Naive B cell (primary cell): Measurements from ENCODE around the gene ILF3. TPM values are rescaled to one million over a fixed set of nuclear protein-coding genes. Genes with fewer than 3 reads are reported as not detected.

Source experiments
- ATAC-seq, 2 donors: fragments of 150-1000 bp; cut with Tn5 transposase; 2 replicates each; pipeline ENCODE4 v1.10.0; 2021; ENCODE audit warnings: low read depth in 2 of 2, mild to moderate bottlenecking in 2 of 2, moderate library complexity in 2 of 2
- DNase-seq: peaks from one replicate; pipeline ENCODE4 v3.0.0; 2022
- H3K27ac Mint-ChIP-seq, 6 donors: one replicate each; pipeline ENCODE4 v1.8.0; 2020 to 2022; ENCODE audit warnings: mild to moderate bottlenecking in 6 of 6, mixed read lengths in 6 of 6, moderate library complexity in 5 of 6, inconsistent platforms in 2 of 6
- H3K27me3 Mint-ChIP-seq, 3 donors: one replicate each; pipeline ENCODE4 v1.8.0; 2021 to 2022; ENCODE audit warnings: mixed read lengths in 3 of 3, mild to moderate bottlenecking in 1 of 3
- H3K36me3 Mint-ChIP-seq, 2 donors: one replicate each; pipeline ENCODE4 v1.8.0; 2020 to 2022; ENCODE audit warnings: mixed read lengths in 2 of 2, inconsistent platforms in 1 of 2, mild to moderate bottlenecking in 1 of 2
- H3K4me1 Mint-ChIP-seq, 3 donors: one replicate each; pipeline ENCODE4 v1.8.0; 2020 to 2022; ENCODE audit warnings: mixed read lengths in 3 of 3, inconsistent platforms in 1 of 3, mild to moderate bottlenecking in 1 of 3, moderate library complexity in 1 of 3
- H3K4me3 Mint-ChIP-seq, 8 donors: one replicate each; pipeline ENCODE4 v1.8.0; 2020 to 2022; ENCODE audit warnings: mild to moderate bottlenecking in 8 of 8, mixed read lengths in 8 of 8, moderate library complexity in 8 of 8, inconsistent platforms in 2 of 8
- H3K9me3 Mint-ChIP-seq, 7 donors: one replicate each; pipeline ENCODE4 v1.8.0; 2020 to 2022; ENCODE audit warnings: mixed read lengths in 7 of 7, mild to moderate bottlenecking in 5 of 7, inconsistent platforms in 2 of 7, moderate library complexity in 1 of 7
- polyA plus RNA-seq, 6 donors: library from polyadenylated mRNA; unstranded; fragments of 300-500 nt; fragmentation: Illumina TruSeq; gene quantifications; one replicate each; pipeline ENCODE4 v1.2.3, GENCODE V29; 2021; ENCODE audit warnings: low read depth in 6 of 6

Gene ILF3
- polyA plus RNA-seq, 6 donors from 2014 or later, result 34.2 to 95.0 (median 71.6) TPM

DNA sequence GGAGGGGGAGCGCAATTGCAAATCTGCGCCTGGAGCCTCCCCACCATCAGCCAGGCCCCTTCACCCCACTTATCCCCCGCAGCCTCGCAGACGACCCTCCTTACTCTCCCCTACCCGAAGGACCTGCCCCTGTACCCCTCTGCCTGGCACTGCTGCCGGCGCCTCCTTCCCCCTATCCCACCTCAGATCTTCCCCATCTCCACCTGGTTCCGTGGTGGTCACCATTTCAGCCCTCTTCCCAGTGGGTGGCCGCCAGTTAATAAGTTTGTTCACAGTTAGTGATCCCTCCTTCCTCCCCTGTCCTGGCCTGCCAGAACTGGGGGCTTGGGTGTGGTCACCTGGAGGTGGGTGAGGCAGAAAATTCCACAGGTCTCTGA, 28.4 kb upstream of the ILF3 start:
- H3K4me1 Mint-ChIP-seq, result peaks cover 32 to 44% (median 43%) of the 10 kb centered on the region in 3 donors
- no peaks in the 10 kb centered on the region for H3K9me3 Mint-ChIP-seq
- peak overlapping the region in 1 of 8 donors; percentile 23 for H3K4me3 Mint-ChIP-seq
- DNase-seq (no peak), ATAC-seq (no peak)
- peaks cover 0 to 8% of the 10 kb centered on the region in 2 donors for H3K36me3 Mint-ChIP-seq
- H3K27ac Mint-ChIP-seq, result peak overlapping the region in 2 of 6 donors; percentile 62 to 75
- H3K27me3 Mint-ChIP-seq, result no peaks in the 10 kb centered on the region

DNA sequence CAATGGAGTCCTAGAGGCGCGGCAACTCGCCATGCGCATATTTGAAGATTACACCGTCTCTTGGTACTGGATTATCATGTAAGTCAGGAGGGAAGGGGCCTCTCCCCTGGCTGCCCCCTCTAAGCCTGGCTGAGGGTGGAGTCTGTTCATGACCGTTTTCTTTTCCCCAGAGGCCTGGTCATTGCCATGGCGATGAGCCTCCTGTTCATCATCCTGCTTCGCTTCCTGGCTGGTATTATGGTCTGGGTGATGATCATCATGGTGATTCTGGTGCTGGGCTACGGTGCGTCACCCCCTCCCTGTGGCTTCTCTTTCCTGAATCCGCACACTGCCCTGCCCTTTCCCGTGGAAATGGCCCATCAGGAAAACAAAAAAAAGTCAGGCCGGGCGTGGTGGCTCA, 22.3 kb upstream of the ILF3 start:
- no peak overlapping the region for H3K4me3 Mint-ChIP-seq
- no peaks in the 10 kb centered on the region for H3K27me3 Mint-ChIP-seq
- peak overlapping the region in 3 of 6 donors; percentile 56 to 91 (median 65) for H3K27ac Mint-ChIP-seq
- H3K4me1 Mint-ChIP-seq, result peaks cover 9 to 26% (median 15%) of the 10 kb centered on the region in 3 donors
- DNase-seq (no peak), ATAC-seq (no peak)
- H3K36me3 Mint-ChIP-seq, result peaks cover 6 to 10% of the 10 kb centered on the region in 2 donors
- no peaks in the 10 kb centered on the region for H3K9me3 Mint-ChIP-seq

DNA sequence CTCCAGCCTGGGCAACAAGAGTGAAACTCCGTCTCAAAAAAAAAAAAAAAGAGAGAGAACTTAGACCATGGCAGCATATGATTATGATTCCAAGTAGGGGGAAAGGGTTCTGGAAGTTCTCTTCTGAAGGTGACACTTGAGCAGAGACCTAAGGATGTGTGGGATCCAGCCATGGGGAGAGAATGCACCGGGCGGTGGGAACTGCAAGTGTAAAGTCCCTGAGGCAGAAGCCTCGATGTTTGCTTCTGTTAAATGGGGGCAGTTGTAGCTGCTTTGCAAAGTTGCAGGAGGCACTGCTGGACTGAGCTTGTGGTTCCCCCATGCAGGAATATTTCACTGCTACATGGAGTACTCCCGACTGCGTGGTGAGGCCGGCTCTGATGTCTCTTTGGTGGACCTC, 19.7 kb upstream of the ILF3 start:
- Mint-ChIP-seq H3K9me3 (peaks cover 0 to 2% (median 0%) of the 10 kb centered on the region in 7 donors), H3K4me3 (no peak overlapping the region), H3K27me3 (no peaks in the 10 kb centered on the region), H3K4me1 (peaks cover 21 to 37% (median 23%) of the 10 kb centered on the region in 3 donors), H3K36me3 (peaks cover 11 to 22% of the 10 kb centered on the region in 2 donors), H3K27ac (peak overlapping the region in 1 of 6 donors; percentile 26)
- no peak for ATAC-seq
- no peak for DNase-seq

DNA sequence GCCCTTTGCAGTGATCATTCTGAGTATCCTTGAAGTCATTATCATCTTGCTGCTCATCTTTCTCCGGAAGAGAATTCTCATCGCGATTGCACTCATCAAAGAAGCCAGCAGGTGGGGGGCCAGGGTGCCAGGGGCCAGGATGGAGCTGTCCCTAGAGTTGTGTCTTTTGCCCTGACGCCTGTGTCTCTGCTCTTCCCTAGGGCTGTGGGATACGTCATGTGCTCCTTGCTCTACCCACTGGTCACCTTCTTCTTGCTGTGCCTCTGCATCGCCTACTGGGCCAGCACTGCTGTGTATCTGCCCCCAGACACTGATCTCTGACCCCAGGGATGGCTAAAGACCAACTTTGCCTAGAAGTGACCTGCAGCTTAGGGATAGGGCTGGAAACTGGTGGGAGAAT, 19.2 kb upstream of the ILF3 start:
- H3K4me3 Mint-ChIP-seq, result no peak overlapping the region
- DNase-seq (no peak), ATAC-seq (no peak)
- H3K36me3 Mint-ChIP-seq, result peaks cover 11 to 22% of the 10 kb centered on the region in 2 donors
- H3K27me3 Mint-ChIP-seq, result no peaks in the 10 kb centered on the region
- peaks cover 0 to 2% (median 0%) of the 10 kb centered on the region in 7 donors for H3K9me3 Mint-ChIP-seq
- peaks cover 25 to 39% (median 26%) of the 10 kb centered on the region in 3 donors for H3K4me1 Mint-ChIP-seq
- peak overlapping the region in 3 of 6 donors; percentile 26 to 60 (median 49) for H3K27ac Mint-ChIP-seq

DNA sequence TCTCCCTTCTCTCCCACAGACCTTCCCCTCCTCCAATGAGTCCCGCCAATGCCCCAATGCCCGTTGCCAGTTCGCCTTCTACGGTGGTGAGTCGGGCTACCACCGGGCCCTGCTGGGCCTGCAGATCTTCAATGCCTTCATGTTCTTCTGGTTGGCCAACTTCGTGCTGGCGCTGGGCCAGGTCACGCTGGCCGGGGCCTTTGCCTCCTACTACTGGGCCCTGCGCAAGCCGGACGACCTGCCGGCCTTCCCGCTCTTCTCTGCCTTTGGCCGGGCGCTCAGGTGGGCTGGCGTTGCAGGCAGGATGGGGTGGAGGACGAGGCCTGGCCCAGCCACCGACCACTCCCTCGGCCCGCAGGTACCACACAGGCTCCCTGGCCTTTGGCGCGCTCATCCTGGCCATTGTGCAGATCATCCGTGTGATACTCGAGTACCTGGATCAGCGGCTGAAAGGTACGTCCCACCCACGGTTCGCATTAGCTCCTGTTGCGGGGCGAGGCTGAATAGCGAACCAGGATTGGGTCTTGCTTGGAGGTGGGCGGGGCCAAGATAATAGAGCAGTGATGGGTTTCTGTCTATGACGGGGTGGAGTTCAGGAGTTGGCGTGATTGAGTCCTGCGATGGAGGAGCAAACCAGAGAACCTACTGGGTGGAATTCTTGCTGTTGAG, 17.7 kb upstream of the ILF3 start:
- H3K36me3 Mint-ChIP-seq, result peaks cover 11 to 22% of the 10 kb centered on the region in 2 donors
- DNase-seq (no peak), ATAC-seq (no peak)
- H3K27me3 Mint-ChIP-seq, result no peaks in the 10 kb centered on the region
- peak overlapping the region in 5 of 6 donors; percentile 35 to 86 (median 64) for H3K27ac Mint-ChIP-seq
- H3K4me1 Mint-ChIP-seq, result peaks cover 25 to 39% (median 29%) of the 10 kb centered on the region in 3 donors
- peaks cover 0 to 2% (median 0%) of the 10 kb centered on the region in 7 donors for H3K9me3 Mint-ChIP-seq
- H3K4me3 Mint-ChIP-seq, result no peak overlapping the region

DNA sequence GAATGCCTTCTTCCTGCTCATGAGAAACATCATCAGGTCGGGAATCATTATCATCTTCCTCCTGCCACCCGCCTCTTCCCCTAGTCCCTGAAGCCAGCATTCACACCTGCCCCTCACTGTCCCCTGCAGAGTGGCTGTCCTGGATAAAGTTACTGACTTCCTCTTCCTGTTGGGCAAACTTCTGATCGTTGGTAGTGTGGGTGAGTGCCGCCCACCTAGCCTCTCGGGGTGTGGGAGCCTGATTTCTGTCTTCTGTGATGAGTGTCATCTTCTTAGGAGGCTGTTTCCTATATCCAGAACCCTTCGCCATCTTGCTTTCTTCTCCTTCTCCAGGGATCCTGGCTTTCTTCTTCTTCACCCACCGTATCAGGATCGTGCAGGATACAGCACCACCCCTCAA, 16.3 kb upstream of the ILF3 start:
- no peak overlapping the region for H3K4me3 Mint-ChIP-seq

DNA sequence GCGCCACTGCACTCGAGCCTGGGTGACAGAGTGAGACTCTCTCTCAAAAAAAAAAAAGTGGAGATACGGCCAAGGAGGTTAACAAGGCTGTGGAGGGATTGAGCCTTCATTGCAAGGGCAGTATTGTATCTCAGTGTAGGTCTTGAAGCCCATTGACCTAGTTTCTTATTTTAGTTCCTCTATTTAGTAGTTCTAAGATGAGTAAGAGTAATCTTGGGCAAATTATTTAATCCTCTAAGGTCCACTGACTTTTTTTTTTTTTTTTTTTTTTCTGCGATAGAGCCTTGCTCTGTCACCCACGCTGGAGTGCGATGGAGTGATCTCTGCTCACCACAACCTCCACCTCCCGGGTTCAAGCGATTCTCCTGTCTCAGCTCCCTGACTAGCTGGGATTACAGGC, 14.3 kb upstream of the ILF3 start:
- Mint-ChIP-seq H3K27ac (peak overlapping the region in 5 of 6 donors; percentile 30 to 92 (median 75)), H3K4me3 (peak overlapping the region in 2 of 8 donors; percentile 35 to 69)

More for the DNA sequence above, 16.3 kb upstream of the ILF3 start:
- Mint-ChIP-seq H3K4me1 (peaks cover 29 to 44% (median 30%) of the 10 kb centered on the region in 3 donors), H3K27ac (peak overlapping the region in 5 of 6 donors; percentile 13 to 88 (median 55)), H3K27me3 (no peaks in the 10 kb centered on the region), H3K36me3 (peaks cover 11 to 27% of the 10 kb centered on the region in 2 donors), H3K9me3 (peaks cover 0 to 2% (median 0%) of the 10 kb centered on the region in 7 donors)
- no peak for ATAC-seq
- no peak for DNase-seq

DNA sequence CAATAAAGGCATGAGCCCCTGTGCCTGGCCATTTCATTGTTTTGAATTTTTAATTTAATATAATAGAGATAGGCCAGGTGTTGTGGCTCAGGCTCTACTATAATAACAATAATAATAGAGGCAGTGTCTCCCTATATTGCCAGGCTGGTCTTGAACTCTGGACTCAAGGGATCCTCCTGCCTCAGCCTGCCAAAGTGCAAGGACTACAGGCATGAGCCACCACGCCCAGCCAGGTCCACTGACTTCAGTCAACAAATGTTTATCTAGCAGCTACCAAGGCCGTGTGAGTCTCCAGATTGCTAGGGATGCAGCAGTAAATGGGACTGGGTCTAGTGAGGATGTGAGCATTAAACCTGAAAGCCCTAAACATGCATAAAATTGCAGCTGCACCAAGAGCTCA, 13.8 kb upstream of the ILF3 start:
- Mint-ChIP-seq H3K36me3 (peaks cover 5 to 34% of the 10 kb centered on the region in 2 donors), H3K27ac (peak overlapping the region in 2 of 6 donors; percentile 86 to 92), H3K27me3 (no peaks in the 10 kb centered on the region), H3K4me1 (peaks cover 37 to 56% (median 40%) of the 10 kb centered on the region in 3 donors), H3K9me3 (peaks cover 0 to 2% (median 0%) of the 10 kb centered on the region in 7 donors), H3K4me3 (no peak overlapping the region)
- no peak for DNase-seq
- ATAC-seq, result no peak

More for the DNA sequence above, 14.3 kb upstream of the ILF3 start:
- Mint-ChIP-seq H3K36me3 (peaks cover 10 to 34% of the 10 kb centered on the region in 2 donors), H3K4me1 (peaks cover 41 to 59% (median 43%) of the 10 kb centered on the region in 3 donors), H3K27me3 (no peaks in the 10 kb centered on the region), H3K9me3 (peaks cover 0 to 2% (median 0%) of the 10 kb centered on the region in 7 donors)
- ATAC-seq (peak; percentile 59 to 91), DNase-seq (no peak)

DNA sequence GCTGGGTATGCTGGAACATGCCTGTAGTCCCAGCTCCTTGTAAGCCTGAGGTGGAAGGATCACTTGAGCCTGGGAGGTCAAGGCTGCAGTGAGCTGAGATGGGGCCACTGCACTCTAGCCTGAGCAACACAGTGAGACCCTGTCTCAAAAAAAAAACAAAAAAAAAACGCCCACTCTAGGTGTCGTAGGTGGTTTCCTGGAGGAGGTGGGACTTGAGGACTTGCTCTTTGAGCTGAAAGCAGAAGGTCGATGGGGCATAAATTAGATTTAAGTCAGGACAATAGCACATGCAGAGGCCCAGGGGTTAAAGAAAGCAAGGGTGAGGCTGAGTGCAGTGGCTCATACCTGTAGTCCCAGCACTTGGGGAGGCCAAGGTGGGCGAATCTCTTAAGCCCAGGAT, 12.9 kb upstream of the ILF3 start:
- Mint-ChIP-seq H3K4me3 (no peak overlapping the region), H3K9me3 (peaks cover 0 to 2% (median 0%) of the 10 kb centered on the region in 7 donors), H3K4me1 (peaks cover 37 to 50% (median 37%) of the 10 kb centered on the region in 3 donors), H3K27me3 (no peaks in the 10 kb centered on the region), H3K36me3 (peaks cover 5 to 31% of the 10 kb centered on the region in 2 donors), H3K27ac (peak overlapping the region in 2 of 6 donors; percentile 26 to 53)
- no peak for DNase-seq
- no peak for ATAC-seq

DNA sequence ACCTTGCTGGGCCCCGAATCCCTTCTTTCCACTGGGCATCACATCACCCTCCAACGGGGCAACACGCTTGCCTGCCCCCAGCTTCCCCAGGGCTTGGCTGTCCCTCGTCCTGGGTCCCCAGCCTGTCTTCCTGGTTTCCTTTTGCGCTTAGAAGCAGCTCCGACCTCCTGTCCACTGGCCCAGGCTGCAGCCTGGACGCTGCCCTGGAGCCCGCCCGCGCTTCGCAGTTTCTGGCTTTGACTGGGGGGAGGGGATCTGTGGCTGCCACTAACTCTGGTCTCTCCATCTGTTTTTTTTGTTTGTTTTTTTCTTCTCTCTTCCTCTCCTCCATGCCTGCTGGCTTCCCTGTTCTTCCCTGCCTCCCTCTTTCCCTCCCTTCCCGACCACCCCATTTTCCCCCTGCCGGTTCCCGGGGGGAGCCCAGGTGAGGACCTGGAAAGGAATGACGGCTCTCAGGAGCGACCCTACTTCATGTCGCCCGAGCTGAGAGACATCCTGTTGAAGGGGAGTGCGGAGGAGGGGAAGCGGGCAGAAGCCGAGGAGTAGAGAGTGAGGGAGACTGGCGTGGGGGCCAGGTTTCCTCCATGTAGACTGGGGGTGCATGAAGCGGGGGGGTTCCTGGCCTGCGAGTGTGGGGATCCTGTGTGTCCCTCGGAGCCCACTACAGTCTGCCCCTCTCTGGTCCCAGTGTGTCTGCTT, 11.5 kb upstream of the ILF3 start:
- DNase-seq (no peak), ATAC-seq (no peak)
- H3K9me3 Mint-ChIP-seq, result peaks cover 0 to 2% (median 0%) of the 10 kb centered on the region in 7 donors
- peaks cover 5 to 21% of the 10 kb centered on the region in 2 donors for H3K36me3 Mint-ChIP-seq
- peaks cover 32 to 40% (median 39%) of the 10 kb centered on the region in 3 donors for H3K4me1 Mint-ChIP-seq
- no peaks in the 10 kb centered on the region for H3K27me3 Mint-ChIP-seq
- peak overlapping the region in 4 of 6 donors; percentile 52 to 89 (median 72) for H3K27ac Mint-ChIP-seq
- H3K4me3 Mint-ChIP-seq, result no peak overlapping the region

DNA sequence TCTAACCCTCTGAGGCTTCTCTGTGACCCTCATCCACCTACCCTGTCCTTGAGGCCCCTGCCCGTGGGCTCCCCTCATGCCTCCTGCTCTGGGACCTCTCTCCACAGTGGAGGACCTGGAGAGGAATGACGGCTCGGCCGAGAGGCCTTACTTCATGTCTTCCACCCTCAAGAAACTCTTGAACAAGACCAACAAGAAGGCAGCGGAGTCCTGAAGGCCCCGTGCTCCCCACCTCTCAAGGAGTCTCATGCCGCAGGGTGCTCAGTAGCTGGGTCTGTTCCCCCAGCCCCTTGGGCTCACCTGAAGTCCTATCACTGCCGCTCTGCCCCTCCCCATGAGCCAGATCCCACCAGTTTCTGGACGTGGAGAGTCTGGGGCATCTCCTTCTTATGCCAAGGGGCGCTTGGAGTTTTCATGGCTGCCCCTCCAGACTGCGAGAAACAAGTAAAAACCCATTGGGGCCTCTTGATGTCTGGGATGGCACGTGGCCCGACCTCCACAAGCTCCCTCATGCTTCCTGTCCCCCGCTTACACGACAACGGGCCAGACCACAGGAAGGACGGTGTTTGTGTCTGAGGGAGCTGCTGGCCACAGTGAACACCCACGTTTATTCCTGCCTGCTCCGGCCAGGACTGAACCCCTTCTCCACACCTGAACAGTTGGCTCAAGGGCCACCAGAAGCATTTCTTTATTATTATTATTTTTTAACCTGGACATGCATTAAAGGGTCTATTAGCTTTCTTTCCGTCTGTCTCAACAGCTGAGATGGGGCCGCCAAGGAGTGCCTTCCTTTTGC, 10.8 kb upstream of the ILF3 start:
- no peak for ATAC-seq

DNA sequence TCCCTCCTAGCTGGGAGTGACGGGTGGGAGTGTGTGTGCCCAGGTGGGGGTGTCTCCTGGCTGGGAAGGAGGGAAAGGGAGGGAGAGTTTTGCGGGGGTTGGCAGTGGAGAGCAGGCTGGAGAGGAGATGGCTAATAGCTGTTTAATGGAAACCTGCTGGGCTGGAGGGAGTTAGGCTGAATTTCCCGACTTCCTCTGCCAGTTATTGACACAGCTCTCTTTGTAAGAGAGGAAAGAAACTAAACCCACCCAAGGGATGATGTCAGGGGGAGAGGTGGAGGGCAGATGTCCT, 10.2 kb upstream of the ILF3 start:
- Mint-ChIP-seq H3K9me3 (no peaks in the 10 kb centered on the region), H3K4me3 (peak overlapping the region in 1 of 8 donors; percentile 39), H3K27ac (peak overlapping the region in 4 of 6 donors; percentile 60 to 90 (median 76)), H3K4me1 (peaks cover 31 to 40% (median 33%) of the 10 kb centered on the region in 3 donors), H3K27me3 (no peaks in the 10 kb centered on the region), H3K36me3 (peaks cover 0 to 13% of the 10 kb centered on the region in 2 donors)
- no peak for DNase-seq
- no peak for ATAC-seq

More for the DNA sequence above, 10.8 kb upstream of the ILF3 start:
- peak overlapping the region in 2 of 8 donors; percentile 25 to 39 for H3K4me3 Mint-ChIP-seq
- H3K36me3 Mint-ChIP-seq, result peaks cover 0 to 13% of the 10 kb centered on the region in 2 donors
- DNase-seq, result no peak
- peak overlapping the region in 5 of 6 donors; percentile 39 to 89 (median 81) for H3K27ac Mint-ChIP-seq
- peaks cover 29 to 39% (median 33%) of the 10 kb centered on the region in 3 donors for H3K4me1 Mint-ChIP-seq
- H3K27me3 Mint-ChIP-seq, result no peaks in the 10 kb centered on the region
- no peaks in the 10 kb centered on the region for H3K9me3 Mint-ChIP-seq
